GM21360 (cell line): Measurements from ENCODE around the gene DPH6.

Experiments used
- ATAC-seq: cut with Tn5 transposase; IDR thresholded peaks from one replicate; pipeline ENCODE4 v1.9.1; 2021; ENCODE audit warnings: mild to moderate bottlenecking, moderate library complexity; ENCODE audit not compliant: unreplicated experiment

DPH6 gene

DNA sequence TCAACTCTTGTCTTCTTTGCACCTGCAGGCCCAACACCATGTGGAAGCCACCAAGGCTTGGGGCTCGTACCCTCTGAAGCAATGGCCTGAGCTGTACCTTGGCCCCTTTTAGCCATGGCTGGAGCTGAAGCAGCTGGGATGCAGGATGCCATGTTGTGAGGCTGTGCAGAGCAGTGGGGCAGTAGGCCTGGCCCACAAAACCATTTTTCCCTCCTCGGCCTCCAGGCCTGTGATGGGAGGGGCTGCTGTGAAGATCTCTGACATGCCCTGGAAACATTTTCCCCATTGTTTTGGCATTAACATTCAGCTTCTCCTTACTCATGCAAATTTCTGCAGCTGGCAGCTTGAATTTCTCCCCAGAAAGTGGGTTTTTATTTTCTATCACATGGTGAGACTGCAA is 58.5 kb downstream of the DPH6 start:
- ATAC-seq = no peak

DNA sequence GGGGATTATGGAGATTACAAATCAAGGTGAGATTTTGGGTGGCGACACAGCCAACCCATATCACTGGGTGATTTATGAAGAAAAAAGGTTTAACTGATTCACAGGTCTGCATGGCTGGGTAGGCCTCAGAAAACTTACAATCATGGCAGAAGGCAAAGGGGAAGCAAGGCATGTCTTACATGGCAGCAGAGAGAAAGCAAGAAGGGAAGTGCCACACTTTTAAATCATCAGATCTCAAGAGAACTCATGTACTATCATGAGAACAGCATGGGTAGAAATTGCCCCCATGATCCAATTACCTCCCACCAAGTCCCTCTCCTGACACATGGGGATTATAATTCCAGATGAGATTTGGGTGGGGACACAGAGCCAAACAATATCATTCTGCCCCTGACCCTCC is 59.7 kb downstream of the DPH6 start:
- ATAC-seq = no peak

DNA sequence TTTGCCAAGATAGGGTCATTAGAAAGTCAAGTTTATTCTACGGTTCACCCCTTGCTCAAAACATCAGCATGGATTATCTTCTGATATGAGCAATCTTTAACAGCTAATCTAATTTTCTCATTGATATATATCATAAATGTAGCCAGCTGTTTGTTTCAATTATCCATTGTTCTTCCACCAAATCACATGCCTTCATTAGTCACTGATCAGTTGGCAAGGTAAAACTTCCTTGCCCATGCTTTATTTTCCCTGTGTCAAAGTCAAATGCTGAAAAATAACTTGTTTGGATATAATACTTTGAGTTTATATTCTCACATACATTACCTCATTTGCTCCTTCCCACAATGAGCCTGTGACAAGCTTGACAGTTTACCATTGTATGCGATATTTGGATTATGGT is 60.6 kb downstream of the DPH6 start:
- no peak for ATAC-seq

DNA sequence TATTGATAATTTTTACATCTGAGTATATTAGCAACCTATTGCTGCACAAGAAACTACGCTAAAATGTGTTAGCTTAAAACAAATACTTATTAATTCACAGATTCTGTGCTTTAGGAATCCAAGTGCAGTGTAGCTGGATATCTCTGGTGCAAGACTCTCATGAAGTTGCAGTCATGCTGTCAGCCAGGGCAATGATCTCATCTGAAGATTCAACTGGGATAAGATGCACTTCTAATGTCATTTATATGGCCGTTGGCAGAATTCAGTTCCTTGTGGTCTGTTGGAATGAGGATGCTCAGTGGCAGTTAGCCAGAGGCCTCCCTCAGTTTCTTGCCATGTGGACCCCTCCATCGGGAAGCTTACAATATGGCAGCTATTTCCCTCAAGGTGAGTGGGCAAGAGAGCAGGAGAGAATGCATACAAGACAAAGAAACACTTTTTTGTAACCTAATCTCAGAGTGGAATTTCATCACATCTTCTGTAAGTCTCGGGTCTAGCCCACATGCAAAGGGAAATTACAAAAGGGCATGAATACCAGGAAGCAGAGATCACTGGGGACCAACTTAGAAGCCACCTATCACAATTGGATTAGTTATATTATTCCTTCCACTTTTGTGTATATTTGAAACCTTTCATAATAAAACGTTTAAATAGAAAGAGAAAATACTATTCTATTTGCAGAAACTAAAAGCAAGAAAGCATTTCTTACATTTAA is 61.6 kb downstream of the DPH6 start:
- no peak for ATAC-seq

DNA sequence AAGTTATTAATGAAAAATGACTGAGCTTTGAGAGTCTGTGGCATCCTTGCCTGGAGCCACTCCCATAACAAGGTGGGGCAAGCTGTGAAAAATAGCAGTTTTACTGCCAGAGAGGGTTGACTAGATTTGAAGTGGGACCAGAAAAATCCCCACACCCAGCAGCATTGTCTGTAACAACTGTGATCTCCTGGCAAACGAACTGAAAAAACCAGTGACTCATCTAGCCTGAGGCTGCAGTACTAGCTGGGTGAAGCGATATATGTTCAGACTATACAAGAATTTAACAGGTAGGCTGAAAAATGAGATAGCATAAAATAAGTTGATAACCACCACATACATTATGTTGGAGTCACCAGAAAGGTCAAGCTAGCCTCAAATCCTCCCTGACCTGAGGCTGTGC is 64.0 kb downstream of the DPH6 start:
- ATAC-seq = no peak

DNA sequence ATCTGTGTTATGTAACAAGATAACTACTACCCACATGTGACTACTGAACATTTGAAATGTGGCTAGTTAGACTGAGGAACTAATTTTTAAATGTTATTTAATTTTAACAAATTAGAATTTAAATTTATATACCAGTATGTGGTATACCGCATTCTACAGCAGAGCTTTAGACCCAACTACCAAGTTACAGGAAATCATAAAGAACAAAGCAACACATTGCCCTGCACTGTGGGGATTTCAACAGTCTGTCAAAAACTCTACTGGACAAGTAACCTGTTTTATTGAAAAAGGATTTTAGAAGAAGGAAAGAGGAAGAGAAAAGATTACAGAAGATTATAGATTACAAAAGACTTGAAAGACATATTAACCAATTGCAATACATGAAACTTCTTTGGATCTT is 64.9 kb downstream of the DPH6 start:
- ATAC-seq = no peak

DNA sequence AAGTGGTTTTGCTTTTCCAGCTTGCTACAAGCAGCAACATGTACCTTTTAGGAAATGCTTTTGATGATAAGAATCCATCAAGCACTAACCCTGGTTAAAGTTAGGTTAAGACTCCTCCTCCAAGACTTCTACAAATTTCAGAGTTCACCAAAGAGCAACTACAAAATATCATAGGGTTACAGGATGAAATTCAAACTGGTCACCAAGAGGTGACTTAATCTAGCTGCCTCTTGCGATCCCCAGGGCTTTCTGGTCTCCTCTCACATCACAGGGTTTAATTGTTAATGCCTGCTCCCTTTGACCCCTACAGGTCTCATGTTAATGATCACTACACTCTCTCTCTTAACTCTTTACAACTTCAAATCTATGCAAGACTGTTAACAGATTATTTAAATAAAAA is 66.5 kb downstream of the DPH6 start:
- ATAC-seq = no peak

DNA sequence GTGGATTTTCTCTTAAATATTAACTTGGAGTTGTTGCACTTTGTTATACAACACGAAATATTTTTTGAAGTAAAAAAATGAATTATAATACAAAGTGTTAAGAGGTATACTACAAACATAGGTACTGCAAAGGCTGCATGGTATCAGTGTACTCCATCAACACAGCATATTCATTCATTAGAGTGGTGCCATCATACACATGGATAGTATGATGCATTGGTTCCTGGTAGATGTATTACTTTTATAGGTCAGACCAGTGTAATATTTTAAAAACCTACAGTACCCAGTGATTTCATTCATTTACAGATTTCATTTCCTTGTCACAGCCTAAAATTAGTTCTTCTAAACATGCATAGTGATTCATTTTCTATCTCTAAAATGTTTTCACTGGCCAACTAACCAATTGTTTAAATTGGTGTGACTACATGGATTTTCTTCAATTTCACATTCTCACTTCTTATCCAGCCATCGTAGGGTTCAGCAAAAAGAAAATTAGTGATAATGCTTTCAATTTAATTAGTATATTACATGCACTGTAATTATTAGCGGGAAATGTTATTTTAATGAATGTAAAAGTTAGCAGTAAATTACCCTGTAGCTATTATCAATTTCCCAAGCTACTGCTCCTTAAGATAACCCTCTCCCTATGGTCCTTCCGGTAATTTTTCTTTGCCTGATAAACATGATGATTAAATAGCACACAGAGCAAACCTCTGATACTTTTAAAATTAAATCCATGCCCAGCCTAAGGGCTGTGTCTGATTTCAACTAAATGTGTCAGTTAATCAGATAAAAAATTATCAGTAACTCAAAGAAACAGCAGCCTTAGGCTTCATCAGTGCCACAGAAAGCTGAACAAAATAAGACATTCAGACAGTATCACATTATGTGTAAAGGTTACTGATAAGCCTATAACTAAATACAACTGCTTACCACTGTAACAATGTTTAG is 68.4 kb downstream of the DPH6 start:
- ATAC-seq = no peak

DNA sequence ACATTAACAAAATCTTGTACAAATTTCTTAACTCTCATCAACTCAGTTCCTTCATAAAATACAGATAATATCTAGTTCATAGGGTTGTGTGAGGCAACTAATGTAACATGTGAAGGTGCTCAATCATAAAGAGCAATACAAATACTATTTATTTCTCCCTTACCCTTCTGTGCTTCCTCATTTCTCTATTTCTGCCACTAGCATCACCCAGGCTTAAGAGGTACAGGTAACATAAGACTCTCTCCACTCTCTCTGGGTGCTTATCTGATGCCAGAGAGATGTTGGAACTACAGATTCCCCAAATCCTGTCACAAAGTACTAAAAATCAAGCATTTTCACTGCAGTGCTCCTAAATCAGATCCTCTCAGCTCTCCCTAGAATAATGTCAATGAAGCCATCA is 74.9 kb downstream of the DPH6 start:
- no peak for ATAC-seq

DNA sequence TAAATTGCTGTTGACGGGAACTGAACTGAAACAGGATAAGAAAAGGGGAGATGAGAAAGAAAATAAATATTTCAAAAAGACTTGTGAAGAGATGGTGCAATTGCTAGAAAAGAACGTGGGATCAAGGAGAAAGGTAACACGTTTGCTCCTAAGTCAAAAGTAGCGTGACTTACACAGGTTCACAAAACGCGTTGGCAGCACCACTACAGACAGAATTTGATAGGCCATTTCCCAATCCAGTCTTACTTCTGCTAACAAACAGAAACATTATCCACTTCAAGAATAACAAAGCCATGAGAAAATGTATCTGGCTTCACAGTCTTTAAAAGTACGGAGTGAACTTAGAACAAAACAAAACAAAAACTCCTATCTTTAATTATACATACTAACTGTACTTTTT is 75.5 kb downstream of the DPH6 start:
- ATAC-seq = no peak

DNA sequence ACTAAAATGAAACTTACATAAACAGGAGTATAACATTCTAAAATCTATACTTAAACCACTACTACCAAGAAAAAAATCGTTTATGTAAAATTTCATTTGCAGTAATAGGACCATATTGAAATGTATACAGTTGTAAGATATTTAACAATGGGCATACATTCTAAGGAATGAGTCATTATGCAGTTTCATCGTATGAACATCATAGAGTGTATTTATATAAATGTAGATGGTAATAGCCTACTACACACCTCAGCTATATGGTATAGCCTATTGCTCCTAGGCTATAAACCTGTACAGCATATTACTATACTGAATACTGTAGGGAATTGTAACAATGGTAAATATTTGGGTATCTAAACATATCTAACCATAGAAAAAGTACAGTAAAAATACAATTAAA is 79.5 kb downstream of the DPH6 start:
- ATAC-seq = no peak

DNA sequence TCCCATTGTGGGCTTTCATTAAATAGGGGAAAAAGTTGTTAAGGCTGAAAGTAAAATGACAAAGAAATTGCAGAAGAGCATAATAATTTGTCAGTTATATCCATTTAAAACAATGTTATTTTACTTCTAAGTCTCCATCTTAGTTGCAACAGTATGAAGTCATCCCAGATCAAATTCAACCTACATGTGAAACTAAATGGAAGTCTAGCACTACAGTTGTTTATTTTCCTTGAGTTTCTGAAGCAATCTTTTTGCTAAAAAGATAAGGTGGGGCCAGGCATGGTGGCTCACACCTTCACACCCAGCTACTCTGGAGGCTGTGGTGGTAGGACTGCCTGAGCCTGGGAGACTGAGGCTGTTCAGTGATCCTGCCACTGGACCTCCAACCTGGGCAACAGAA is 80.2 kb downstream of the DPH6 start:
- ATAC-seq = no peak

DNA sequence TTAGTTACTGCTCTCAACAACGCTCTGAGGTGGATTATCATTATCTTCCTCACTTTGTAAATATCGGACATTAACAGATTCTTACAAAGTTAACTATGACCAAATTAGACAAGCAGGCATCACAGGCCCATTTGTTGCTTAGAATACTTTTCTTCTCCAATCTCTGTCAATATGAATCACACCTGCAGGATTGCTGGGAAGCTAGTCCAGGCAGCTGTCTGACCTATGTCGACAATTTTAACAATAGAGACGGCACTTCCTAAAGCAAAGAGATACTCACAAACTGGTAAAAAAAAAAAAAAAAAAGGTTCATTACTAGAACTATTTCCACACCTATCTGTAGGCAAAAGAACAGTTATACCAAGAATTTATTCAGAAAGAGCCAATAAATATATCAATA is 85.3 kb downstream of the DPH6 start:
- no peak for ATAC-seq

DNA sequence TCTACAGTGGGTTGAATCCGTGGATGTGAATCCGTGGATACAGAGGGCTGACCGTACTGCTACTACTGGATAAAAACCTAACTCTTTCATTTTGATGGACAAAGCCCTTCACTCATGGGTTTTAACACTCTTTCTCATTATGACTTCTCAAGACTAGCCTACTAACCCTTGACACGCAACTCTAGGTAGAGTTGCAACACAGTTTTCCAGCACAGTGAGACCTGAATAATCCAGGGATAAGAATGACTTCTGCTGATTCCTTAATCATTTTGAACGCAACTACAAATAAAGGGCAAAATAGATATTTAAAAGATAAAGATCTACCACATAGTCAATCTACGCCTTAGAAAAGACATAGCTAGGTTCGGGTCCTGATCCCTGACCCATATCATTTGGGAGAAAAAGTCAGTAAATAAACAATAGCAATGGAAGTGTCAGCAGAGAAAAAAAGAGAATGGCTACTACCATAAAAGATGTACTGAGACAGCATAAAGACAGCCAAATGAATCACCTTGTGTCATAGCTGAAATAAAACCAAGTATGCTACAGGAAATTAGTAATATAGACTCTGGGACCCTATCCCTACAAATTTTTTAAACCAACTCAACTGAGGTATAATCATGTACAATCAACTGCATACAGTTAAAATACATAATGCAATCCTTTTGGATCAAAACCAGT is 87.6 kb downstream of the DPH6 start:
- ATAC-seq = no peak

DNA sequence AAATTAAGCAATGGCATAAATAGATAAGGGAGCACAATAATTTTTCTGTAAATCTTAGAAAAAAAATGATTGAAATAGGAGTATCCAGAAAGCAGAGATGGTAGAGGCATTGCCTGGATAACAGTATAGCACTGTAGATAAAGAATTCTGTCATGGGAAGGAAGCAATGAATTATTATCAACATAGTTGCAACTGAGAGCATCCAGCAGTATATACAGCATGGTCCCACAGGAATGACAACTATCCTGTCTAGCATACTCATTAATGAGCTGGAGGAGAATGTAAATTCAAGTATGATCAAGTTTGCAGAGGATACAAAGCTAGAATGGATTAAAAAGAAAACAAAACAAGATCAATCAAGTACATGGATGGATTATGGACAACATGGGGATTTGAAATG is 90.8 kb downstream of the DPH6 start:
- no peak for ATAC-seq

DNA sequence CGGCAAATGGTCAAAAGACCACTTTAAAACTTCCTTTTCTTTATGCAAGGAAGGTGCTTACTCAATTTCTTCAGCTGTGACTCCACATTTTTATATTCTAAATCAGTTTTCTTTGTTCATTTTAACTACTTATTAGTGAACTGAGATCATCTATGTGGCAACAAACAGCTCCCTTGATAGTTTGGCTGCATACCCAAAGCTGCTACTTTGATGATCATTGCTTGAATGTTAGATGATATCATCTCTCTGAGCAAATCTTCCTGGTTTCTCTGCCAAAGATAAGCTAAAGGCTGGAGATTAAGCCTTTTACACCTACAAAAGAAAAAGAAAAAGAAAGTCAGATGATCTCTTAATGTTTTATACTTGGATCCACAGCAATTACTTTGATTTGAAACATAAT is 95.5 kb downstream of the DPH6 start:
- ATAC-seq = no peak

DNA sequence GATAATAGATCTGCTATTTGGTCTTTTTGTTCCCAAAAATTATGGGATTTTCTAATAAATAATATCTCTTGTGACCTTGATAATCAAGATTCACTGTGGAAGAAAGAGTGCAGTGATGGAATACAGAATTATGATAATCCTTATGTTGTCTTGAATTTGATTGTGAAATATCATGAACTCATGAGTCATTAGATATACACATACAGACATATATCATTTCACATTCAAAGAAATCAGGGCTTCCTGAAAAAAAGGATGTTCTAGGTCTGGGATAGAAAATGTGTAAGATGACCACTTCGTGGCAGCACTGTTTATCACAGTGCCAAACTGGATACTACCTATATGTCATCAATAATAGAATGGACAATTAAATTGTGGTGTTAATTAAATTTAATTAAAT is 97.7 kb downstream of the DPH6 start:
- ATAC-seq = no peak

DNA sequence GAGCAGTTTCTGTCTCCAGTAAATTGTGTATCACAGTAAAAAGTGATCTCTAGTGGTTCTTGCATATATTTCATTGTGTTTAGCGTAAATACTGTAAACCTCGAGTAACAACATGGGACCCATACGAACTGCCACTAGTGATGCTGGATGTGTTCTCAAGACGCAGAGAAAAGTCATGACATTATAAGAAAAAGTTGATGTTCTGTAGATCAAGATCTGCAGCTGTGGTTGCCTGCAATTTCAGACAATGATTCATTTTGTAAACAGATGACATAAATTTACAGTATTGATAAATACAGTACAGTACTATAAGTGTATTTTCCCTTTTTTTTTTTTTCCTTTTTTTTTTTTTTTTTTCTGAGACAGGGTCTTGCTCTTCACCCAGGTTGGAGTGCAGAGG is 100.1 kb downstream of the DPH6 start:
- ATAC-seq = no peak

DNA sequence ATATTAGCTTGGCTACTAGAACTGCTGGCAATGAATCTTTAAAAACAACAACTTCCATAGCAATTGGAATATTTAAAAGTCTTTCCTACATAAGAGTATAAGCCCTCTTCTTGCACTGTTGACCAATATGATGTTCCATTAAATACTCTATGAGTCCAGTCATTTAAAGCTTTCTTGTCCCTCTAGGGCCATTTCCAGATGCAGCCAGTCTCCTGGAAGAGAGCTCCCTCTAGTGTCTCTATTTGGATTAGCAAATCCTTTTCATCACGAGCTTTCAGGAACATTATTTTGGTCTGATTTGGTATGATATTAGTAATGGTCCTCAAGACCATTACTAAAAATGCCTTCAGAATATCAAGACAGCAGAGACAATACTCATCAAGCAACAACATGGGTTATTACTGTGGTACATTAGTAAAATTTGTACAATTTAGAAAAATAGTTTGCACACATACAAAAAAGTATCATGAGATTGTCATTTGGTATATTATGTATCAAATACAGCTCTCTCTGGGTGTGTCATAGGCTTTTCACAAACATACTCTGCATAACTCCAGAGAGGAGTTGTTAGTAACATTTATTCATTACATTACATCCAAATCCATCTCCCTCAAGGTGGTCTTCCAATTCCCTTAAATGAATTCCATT is 101.3 kb downstream of the DPH6 start:
- ATAC-seq = no peak

DNA sequence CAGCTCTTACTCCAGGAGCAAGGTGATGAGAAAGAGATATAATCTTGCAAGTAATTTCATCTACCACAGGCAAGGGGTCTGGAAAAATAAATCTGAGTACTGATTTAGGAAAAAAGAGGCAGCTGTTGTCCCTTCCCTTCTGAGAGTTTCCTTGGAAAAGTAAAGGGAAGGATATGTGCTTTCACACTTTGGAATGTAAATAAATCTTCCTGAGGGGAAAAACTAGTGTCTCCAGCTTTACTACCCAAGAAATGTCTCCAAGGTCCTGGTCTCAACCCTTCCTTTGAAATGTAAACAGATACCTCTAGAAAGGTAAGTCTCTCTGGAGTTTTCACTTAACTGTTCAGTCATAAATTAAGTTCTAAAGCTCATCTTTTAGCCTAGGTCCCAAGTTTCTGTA is 102.6 kb downstream of the DPH6 start:
- ATAC-seq = no peak

DNA sequence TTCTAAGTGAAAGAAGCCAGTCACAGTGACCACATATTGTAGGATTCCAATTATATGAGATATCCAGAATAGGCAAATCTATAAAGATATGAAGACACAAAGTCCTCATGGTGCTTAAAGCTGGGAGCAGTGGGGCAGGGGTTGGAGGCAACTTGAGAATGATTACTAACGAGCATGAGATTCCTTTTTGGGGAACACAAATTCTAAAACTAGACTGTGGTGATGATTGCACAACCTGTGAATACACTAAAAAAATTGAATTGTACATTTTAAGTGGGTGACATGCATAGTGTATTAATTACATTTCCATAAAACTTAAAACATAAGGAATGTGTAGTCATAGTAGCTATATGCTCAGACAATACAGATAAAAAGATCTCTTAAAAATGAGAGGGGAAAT is 103.2 kb downstream of the DPH6 start:
- no peak for ATAC-seq
